HCEC 1CT (cell line): Measurements from ENCODE around the gene BCL11A.

ENCODE experiments used
- DNase-seq: peaks from one replicate; pipeline ENCODE4 v3.0.0-alpha.2; 2017

Gene BCL11A

GRCh38 chr2:60523963-60524362 lies 29.5 kb downstream of the BCL11A start:
- DNase-seq: no peak

DNA sequence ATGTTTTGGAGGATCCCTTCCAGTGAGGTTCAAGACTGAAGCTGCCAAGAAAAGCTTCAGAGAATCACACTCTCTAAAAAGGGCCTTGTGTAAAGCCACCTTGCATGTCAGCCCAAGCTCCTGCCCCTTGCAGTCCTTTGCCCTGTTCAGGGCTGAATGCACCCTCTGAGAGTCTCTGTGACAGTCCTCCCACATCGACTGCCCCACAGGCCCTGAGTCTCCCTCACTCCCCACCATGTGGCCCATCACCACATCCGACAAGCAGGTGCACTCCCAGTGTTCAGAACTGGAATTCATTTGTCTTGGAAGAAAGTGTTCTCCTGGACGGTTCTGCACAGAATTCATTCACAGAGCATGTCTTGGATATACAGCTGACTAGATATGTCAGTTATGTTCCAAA lies 31.0 kb downstream of the BCL11A start:
- DNase-seq: no peak

DNA sequence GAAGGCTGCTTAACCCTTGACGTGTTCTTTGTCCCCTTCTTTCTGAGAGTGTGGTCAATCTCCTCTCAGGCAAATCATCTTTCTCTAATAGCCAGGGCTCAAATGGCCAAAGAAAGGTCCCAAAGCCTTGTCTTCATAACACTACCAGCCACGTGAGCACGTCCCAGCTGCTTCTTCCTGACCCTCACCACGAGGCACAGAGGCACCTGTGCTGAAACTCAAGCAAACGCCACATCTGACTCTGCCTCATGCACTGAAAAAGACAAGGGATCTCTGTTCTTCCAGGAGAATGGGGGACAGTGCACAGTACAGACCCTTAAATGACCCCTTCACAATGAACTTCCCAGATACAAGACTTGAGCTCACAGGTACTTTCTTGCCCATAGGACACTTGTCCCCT lies 31.8 kb downstream of the BCL11A start:
- no peak for DNase-seq

DNA sequence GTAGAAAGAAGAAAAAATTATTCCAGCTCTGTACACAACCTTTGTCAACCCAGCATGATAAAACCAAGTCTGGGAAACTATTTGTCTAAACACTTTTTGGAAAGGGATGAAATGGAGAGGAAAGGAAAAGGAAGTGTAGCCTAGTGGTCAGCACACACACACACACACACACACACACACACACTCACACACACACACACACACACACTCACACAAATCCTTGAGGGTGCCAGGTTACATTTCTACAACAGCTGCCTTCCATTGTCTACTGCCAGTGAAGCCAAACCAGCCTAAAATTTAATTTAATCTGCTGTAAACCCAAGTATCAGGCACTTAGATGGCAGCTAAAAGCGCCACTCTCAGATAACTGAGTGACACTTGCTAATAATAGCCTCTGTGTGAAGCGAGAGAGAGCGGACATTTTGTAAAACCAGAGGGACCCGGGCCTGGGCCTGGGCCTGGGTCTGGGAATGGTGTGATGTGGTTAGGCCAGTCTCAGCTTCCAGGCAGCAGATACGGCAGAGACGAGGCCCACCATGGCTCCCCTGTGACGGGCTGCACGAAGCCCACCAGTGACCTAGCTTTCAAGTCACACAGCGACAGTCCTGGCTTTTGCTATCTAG lies 32.4 kb downstream of the BCL11A start:
- DNase-seq: no peak

GRCh38 chr2:60520151-60520876 lies 33.1 kb downstream of the BCL11A start:
- no peak for DNase-seq

GRCh38 chr2:60519231-60519863 lies 34.1 kb downstream of the BCL11A start:
- DNase-seq: no peak

DNA sequence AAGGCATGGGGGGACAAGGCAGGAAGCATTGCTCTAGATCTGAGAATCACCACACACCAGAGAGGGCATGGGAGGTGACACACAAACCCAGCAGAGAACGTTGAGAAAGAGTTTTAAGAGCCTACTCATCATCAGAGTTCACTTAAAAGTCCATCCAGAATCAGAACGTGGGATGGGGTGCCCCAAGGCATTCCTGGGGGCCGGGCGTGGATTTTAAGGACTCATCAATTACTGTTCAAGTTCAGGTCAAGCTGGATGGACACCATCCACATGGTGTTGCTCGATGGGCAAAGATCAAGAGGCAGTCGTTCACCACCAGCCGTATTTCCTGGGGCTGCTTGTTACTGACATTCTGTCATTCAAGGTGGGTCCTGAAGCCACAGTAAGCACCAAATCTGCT lies 34.9 kb downstream of the BCL11A start:
- DNase-seq: no peak

GRCh38 chr2:60517446-60517845 lies 36.0 kb downstream of the BCL11A start:
- no peak for DNase-seq

DNA sequence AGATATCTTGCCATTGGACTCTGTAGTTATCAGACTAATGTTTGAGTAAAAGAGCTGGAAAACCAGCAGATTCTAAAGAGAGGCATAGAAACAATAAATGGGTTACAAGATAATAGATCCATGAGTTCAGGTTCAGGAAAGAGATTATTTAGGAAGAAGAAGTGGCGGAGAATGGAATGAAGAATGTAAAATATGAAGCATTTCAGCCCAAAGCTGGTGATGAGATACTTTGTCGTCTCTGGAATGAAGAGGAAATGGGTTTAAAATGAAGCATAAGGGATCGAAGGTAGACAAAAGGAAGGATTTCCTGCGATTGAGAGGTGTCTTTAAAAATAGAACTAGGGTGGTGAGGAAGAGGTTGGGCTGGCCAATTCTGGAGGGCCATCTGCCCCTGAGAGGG lies 36.6 kb downstream of the BCL11A start:
- DNase-seq: no peak

DNA sequence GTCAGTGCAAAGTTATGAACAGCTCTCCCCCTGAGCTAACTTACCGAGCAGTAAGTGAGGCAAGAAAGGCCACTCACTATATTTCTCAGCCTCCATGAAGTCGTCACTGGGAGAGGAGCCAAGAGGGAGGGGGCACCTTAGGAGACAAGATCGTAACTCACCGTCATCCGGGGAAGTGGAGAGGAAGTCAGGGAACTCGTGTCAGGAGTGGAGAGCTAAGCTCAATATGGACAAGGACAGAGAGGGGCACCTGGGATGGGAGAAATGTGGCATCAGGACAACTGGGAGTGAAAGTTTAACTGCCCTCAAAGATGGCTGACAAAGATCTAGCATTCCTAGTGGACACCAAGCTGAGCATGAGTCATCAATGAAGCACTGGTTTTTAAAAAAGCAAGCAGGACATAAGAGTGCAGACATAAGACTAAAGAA lies 37.1 kb downstream of the BCL11A start:
- DNase-seq: no peak

- DNase-seq: no peak
Measured at GRCh38 chr2:60515721-60516226, 37.7 kb downstream of the BCL11A start.

GRCh38 chr2:60513996-60514395 lies 39.5 kb downstream of the BCL11A start:
- no peak for DNase-seq

DNA sequence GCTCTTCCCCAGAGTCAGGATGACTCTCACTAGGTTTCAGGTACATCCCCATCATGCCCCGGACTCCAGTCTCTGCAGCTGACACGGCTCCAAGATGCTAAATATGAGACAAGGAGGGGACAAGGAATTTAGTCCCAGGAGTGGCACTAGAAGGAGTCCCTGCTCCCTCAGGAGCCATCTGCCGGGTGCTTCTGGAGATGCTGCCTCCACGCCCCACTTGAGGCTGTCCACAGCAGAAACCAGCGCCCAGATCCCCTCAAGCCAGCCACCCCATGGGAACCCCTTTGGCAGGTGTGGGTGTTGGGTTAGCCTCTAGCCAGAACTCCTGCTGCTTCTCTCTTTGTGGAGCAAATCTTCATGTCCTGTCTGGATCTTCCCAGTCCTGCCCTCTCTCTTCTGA lies 40.3 kb downstream of the BCL11A start:
- no peak for DNase-seq

DNA sequence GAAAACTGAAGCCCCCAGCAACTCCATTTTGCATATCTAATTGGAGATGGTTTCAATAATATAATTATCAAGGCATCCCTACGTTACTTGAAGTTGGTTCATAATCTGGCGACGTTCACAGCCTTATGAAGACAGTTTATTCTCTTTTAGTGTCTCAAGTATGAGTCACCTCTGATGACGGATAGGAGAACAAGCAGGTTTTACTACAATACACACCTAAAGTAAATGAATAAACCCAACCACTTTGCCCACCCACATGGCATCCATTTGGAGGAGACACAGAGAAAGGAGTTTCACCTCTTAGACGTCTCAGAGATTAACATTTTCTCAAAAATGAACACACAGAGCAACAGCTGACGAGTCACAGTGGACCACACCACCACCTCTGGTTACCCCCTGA lies 40.8 kb downstream of the BCL11A start:
- no peak for DNase-seq

DNA sequence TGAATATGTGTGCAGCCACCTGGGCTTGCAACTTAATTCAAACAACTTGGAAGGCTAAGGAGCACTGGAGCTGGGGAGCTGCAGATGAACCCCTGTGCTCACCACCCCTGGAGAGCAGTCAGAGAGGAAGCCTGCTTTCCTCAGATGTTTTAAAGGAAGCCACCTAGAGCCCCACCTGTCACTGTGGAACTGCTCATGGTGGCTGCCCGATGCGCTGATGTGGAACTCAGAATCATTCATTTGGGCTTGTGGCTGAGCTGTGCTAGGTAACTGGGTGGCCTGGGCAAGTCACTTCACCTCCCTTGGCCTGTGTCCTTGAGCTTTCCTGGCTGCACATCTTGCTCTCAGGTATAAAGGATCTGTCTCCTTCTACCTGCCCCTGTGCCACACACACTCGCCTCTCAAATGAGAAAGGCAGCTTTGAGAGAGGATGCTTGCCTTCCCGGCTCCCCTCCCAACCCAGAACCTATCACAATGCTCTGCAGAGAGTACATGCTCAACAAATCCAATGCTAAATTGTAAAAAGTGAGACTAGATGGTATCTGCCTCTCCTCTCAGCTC lies 41.3 kb downstream of the BCL11A start:
- DNase-seq: no peak

DNA sequence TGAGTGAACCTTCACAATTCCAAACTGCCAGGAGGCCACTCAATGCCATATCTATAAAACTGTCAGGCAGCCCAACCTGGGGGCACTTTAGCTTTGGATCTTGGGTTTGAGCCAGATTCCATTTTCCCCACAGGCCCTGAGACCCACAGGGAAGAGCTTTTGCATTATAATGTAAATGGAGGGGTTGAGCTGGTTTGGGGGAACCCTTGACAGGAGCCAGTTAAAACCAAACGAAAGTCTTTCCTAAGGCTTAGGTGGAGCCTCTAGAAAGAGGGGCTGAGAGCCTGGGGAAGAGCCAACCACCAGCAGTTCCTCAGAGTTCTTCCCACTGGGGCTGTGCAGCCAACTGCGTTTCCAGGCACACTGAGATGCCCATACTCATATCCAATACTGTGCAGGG lies 42.7 kb downstream of the BCL11A start:
- no peak for DNase-seq

GRCh38 chr2:60509066-60509465 lies 44.4 kb downstream of the BCL11A start:
- DNase-seq: no peak

GRCh38 chr2:60508339-60508917 lies 45.0 kb downstream of the BCL11A start:
- DNase-seq: no peak

GRCh38 chr2:60507211-60507965 lies 46.1 kb downstream of the BCL11A start:
- DNase-seq: no peak

- DNase-seq: no peak
Measured at GRCh38 chr2:60505880-60506260, 47.6 kb downstream of the BCL11A start.

- DNase-seq: no peak
Measured at GRCh38 chr2:60505240-60505879, 48.1 kb downstream of the BCL11A start.

- DNase-seq: no peak
Measured at GRCh38 chr2:60504049-60504448, 49.4 kb downstream of the BCL11A start.
